Neuronal stem cell (in vitro differentiated cells): ENCODE data around the gene DYNC2I2.

Source experiments
- DNase-seq: peaks from one replicate; pipeline ENCODE4 v3.0.0-alpha.2; 2013; ENCODE audit warnings: low spot score
- H2AFZ ChIP-seq: one replicate; pipeline ENCODE4 v1.6.1; 2013; ENCODE audit warnings: mild to moderate bottlenecking, low read length, inconsistent platforms
- H2AK5ac ChIP-seq: 2 replicates; pipeline ENCODE4 v1.6.1; 2013; ENCODE audit warnings: low read depth, mild to moderate bottlenecking, inconsistent platforms, low read length, moderate library complexity, mixed read lengths
- H2BK120ac ChIP-seq: 2 replicates; pipeline ENCODE4 v1.6.1; 2013; ENCODE audit warnings: low read depth, mild to moderate bottlenecking, inconsistent platforms, low read length, moderate library complexity, mixed read lengths
- H2BK12ac ChIP-seq: one replicate; pipeline ENCODE4 v1.6.1; 2013; ENCODE audit warnings: low read length, inconsistent platforms
- H2BK15ac ChIP-seq: 2 replicates; pipeline ENCODE4 v1.6.1; 2013; ENCODE audit warnings: mild to moderate bottlenecking, low read length, inconsistent platforms, mixed read lengths
- H2BK5ac ChIP-seq: one replicate; pipeline ENCODE4 v1.6.1; 2013; ENCODE audit warnings: inconsistent platforms, mild to moderate bottlenecking, low read length, moderate library complexity
- H3K14ac ChIP-seq: one replicate; pipeline ENCODE4 v1.6.1; 2013; ENCODE audit warnings: low read length, inconsistent platforms
- H3K18ac ChIP-seq: 2 replicates; pipeline ENCODE4 v1.6.1; 2013; ENCODE audit warnings: low read length, inconsistent platforms
- H3K23ac ChIP-seq: 2 replicates; pipeline ENCODE4 v1.6.1; 2013; ENCODE audit warnings: low read depth, mild to moderate bottlenecking, mixed read lengths, low read length, inconsistent platforms; ENCODE audit not compliant: poor library complexity
- H3K27ac ChIP-seq: replicated peaks from 3 replicates; pipeline ENCODE4 v1.5.1; 2013; ENCODE audit warnings: low read length, inconsistent platforms
- H3K27me3 ChIP-seq, 3 experiments: 2 replicates each; pipeline ENCODE4 v1.6.1; 2013; ENCODE audit warnings: low read length in 3 of 3, mild to moderate bottlenecking in 2 of 3, inconsistent platforms in 1 of 3, low read depth in 1 of 3, mixed read lengths in 1 of 3, moderate library complexity in 1 of 3; ENCODE audit not compliant: control insufficient read depth in 3 of 3, insufficient read depth in 3 of 3
- H3K36me3 ChIP-seq, 2 donors: replicated peaks in 1 of 2; 2 replicates each; pipeline ENCODE4 v1.6.1; 2013; ENCODE audit warnings: low read length in 2 of 2; ENCODE audit not compliant: control insufficient read depth in 2 of 2, insufficient read depth in 2 of 2
- H3K4ac ChIP-seq: 2 replicates; pipeline ENCODE4 v1.6.1; 2013; ENCODE audit warnings: inconsistent platforms, mild to moderate bottlenecking, low read length, moderate library complexity
- H3K4me1 ChIP-seq, 2 donors: 1 replicate in 1 of 2; 2 replicates in 1 of 2; pipeline ENCODE4 v1.6.1; 2013; ENCODE audit warnings: low read length in 2 of 2, low read depth in 1 of 2; ENCODE audit not compliant: control insufficient read depth in 2 of 2, insufficient read depth in 1 of 2
- H3K4me2 ChIP-seq: one replicate; pipeline ENCODE4 v1.6.1; 2013; ENCODE audit warnings: mild to moderate bottlenecking, low read length, inconsistent platforms; ENCODE audit not compliant: insufficient read depth, poor library complexity, severe bottlenecking
- H3K4me3 ChIP-seq, 2 donors: 2 replicates each; pipeline ENCODE4 v1.5.1; 2013; ENCODE audit warnings: low read length in 2 of 2, mild to moderate bottlenecking in 2 of 2, inconsistent platforms in 1 of 2, moderate library complexity in 1 of 2
- H3K79me1 ChIP-seq: one replicate; pipeline ENCODE4 v1.6.1; 2013; ENCODE audit warnings: low read depth, mild to moderate bottlenecking, inconsistent platforms, low read length, moderate library complexity
- H3K9ac ChIP-seq: one replicate; pipeline ENCODE4 v1.6.1; 2013; ENCODE audit warnings: mild to moderate bottlenecking, low read depth, low read length, inconsistent platforms; ENCODE audit not compliant: poor library complexity
- H3K9me3 ChIP-seq, 2 donors: replicated peaks in 1 of 2; 2 replicates each; pipeline versions ENCODE3 to v1.6.1; 2013; ENCODE audit warnings: low read length in 2 of 2, mild to moderate bottlenecking in 2 of 2, inconsistent platforms in 1 of 2, low read depth in 1 of 2, mixed read lengths in 1 of 2, moderate library complexity in 1 of 2; ENCODE audit not compliant: control insufficient read depth in 2 of 2, insufficient read depth in 1 of 2
- H4K8ac ChIP-seq: one replicate; pipeline ENCODE4 v1.6.1; 2013; ENCODE audit warnings: low read depth, mild to moderate bottlenecking, inconsistent platforms, low read length, moderate library complexity
- H4K91ac ChIP-seq: one replicate; pipeline ENCODE4 v1.6.1; 2013; ENCODE audit warnings: low read length, low read depth, mild to moderate bottlenecking, inconsistent platforms; ENCODE audit not compliant: poor library complexity
- WGBS, 2 donors: extraction: QIAGEN DNeasy Blood & Tissue Kit; methylation state at CpG; one replicate each; pipeline ENCODE4 v1.1.7; 2013; ENCODE audit warnings: missing lambda C conversion rate in 2 of 2, mixed read lengths in 1 of 2; ENCODE audit not compliant: insufficient read length in 2 of 2, insufficient replicate concordance in 1 of 2; ENCODE audit errors: extremely low coverage in 2 of 2; 5-methylcytosine and 5-hydroxymethylcytosine counted together

DYNC2I2 gene

GRCh38 chr9:128621730-128622455 is 34.8 kb downstream of the DYNC2I2 start:
- Histone ChIP-seq H3K23ac (no peak overlapping the region), H3K4me2 (no peak overlapping the region), H2BK15ac (no peak overlapping the region), H3K9me3 (no peaks in the 10 kb centered on the region), H2BK120ac (no peak overlapping the region), H2AK5ac (no peak overlapping the region), H3K18ac (no peak overlapping the region), H3K27me3 (no peaks in the 10 kb centered on the region), H3K9ac (no peak overlapping the region), H3K4me3 (no peak overlapping the region), H3K4me1 (no peaks in the 10 kb centered on the region), H3K27ac (no peak overlapping the region), H3K36me3 (peaks cover 68 to 98% of the 10 kb centered on the region in 2 donors), H2BK5ac (no peak overlapping the region), H4K8ac (no peak overlapping the region), H2BK12ac (no peak overlapping the region), H3K4ac (no peak overlapping the region), H3K79me1 (peaks cover 4% of the 10 kb centered on the region), H3K14ac (no peak overlapping the region), H4K91ac (no peak overlapping the region), H2AFZ (no peak overlapping the region)
- WGBS, 2 donors: no CpG with 5 or more reads among the region's 14 CpGs
- no peak for DNase-seq

GRCh38 chr9:128619779-128620178 is 36.9 kb downstream of the DYNC2I2 start:
- no peak overlapping the region for H2BK5ac ChIP-seq
- no peak overlapping the region for H2BK15ac ChIP-seq
- no peaks in the 10 kb centered on the region for H3K4me1 ChIP-seq
- H2AK5ac ChIP-seq: no peak overlapping the region
- H2BK120ac ChIP-seq: no peak overlapping the region
- H3K4me2 ChIP-seq: no peak overlapping the region
- WGBS, 2 donors: no CpG with 5 or more reads among the region's 5 CpGs
- no peak for DNase-seq
- no peak overlapping the region for H4K91ac ChIP-seq
- H3K4me3 ChIP-seq: peak overlapping the region in 1 of 2 donors; percentile 29
- H3K9me3 ChIP-seq: no peaks in the 10 kb centered on the region
- no peak overlapping the region for H3K18ac ChIP-seq
- no peak overlapping the region for H3K4ac ChIP-seq
- H3K36me3 ChIP-seq: peaks cover 59 to 98% of the 10 kb centered on the region in 2 donors
- H2AFZ ChIP-seq: no peak overlapping the region
- H2BK12ac ChIP-seq: no peak overlapping the region
- H3K14ac ChIP-seq: no peak overlapping the region
- no peaks in the 10 kb centered on the region for H3K27me3 ChIP-seq
- no peak overlapping the region for H3K27ac ChIP-seq
- no peaks in the 10 kb centered on the region for H3K79me1 ChIP-seq
- H3K9ac ChIP-seq: no peak overlapping the region
- H3K23ac ChIP-seq: no peak overlapping the region
- no peak overlapping the region for H4K8ac ChIP-seq

GRCh38 chr9:128619127-128619526 is 37.5 kb downstream of the DYNC2I2 start:
- Histone ChIP-seq H3K4me2 (no peak overlapping the region), H3K23ac (no peak overlapping the region), H2BK12ac (no peak overlapping the region), H3K27ac (no peak overlapping the region), H3K79me1 (no peaks in the 10 kb centered on the region), H3K9ac (no peak overlapping the region), H3K4me3 (no peak overlapping the region), H3K14ac (no peak overlapping the region), H2AK5ac (no peak overlapping the region), H3K4ac (no peak overlapping the region), H2BK120ac (no peak overlapping the region), H3K18ac (no peak overlapping the region), H2BK5ac (no peak overlapping the region), H2BK15ac (no peak overlapping the region), H3K4me1 (no peaks in the 10 kb centered on the region), H3K36me3 (peaks cover 57 to 98% of the 10 kb centered on the region in 2 donors), H2AFZ (no peak overlapping the region), H4K91ac (no peak overlapping the region), H3K27me3 (no peaks in the 10 kb centered on the region), H3K9me3 (no peaks in the 10 kb centered on the region), H4K8ac (no peak overlapping the region)
- WGBS, 2 donors: no CpG with 5 or more reads among the region's 6 CpGs
- DNase-seq: no peak

- H3K14ac ChIP-seq: no peak overlapping the region
- H2BK12ac ChIP-seq: no peak overlapping the region
- no peak overlapping the region for H3K18ac ChIP-seq
- no peaks in the 10 kb centered on the region for H3K4me1 ChIP-seq
- no peak overlapping the region for H3K27ac ChIP-seq
- peaks cover 61 to 98% of the 10 kb centered on the region in 2 donors for H3K36me3 ChIP-seq
- H3K4me3 ChIP-seq: no peak overlapping the region
- H3K4me2 ChIP-seq: no peak overlapping the region
- H4K8ac ChIP-seq: no peak overlapping the region
- no peak overlapping the region for H3K9ac ChIP-seq
- no peak overlapping the region for H3K23ac ChIP-seq
- no peak overlapping the region for H2BK120ac ChIP-seq
- H3K27me3 ChIP-seq: no peaks in the 10 kb centered on the region
- H3K9me3 ChIP-seq: no peaks in the 10 kb centered on the region
- H2AFZ ChIP-seq: no peak overlapping the region
- no peak overlapping the region for H2AK5ac ChIP-seq
- no peak overlapping the region for H2BK5ac ChIP-seq
- no peak for DNase-seq
- H2BK15ac ChIP-seq: no peak overlapping the region
- H3K79me1 ChIP-seq: no peaks in the 10 kb centered on the region
- WGBS, 2 donors: no CpG with 5 or more reads among the region's 8 CpGs
- H3K4ac ChIP-seq: no peak overlapping the region
- no peak overlapping the region for H4K91ac ChIP-seq
Observed at GRCh38 chr9:128617943-128618342, 38.7 kb downstream of the DYNC2I2 start.
